ENCODE results near the gene ZNF488. TPM values are rescaled to one million over a fixed set of nuclear protein-coding genes. Genes with fewer than 3 reads are reported as not detected.

Gene ZNF488
- total RNA-seq, 1 donor from 2014 or later = 4.9 TPM

DNA sequence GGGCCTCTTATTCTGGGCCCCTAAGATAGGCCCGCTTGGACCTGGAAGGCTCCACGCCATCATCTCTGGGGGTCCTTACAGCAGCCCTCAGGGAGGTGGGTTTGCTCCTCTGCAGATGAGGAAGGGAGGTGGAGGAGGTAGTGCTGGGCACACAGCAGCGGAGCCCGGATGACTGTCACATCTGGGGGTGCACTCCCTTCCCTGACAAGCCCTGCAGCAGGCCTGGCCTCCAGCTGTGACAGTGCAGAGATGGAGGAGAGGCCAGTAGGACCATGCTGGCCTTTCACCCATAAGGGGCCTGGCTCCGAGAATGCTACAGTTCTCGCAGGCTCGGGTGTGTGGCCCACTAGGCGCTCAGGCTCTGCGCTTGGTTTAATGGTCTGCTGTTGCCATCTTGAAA is 52.6 kb downstream of the ZNF488 start:
- H3K4me1 Mint-ChIP-seq (ENCODE audit: unreplicated experiment) = peaks cover 11% of the 10 kb centered on the region
- H3K27ac Mint-ChIP-seq = no peak overlapping the region
- no peaks in the 10 kb centered on the region for H3K36me3 Mint-ChIP-seq
- no peaks in the 10 kb centered on the region for H3K9me3 Mint-ChIP-seq
- TF ChIP-seq, protein P1, sequence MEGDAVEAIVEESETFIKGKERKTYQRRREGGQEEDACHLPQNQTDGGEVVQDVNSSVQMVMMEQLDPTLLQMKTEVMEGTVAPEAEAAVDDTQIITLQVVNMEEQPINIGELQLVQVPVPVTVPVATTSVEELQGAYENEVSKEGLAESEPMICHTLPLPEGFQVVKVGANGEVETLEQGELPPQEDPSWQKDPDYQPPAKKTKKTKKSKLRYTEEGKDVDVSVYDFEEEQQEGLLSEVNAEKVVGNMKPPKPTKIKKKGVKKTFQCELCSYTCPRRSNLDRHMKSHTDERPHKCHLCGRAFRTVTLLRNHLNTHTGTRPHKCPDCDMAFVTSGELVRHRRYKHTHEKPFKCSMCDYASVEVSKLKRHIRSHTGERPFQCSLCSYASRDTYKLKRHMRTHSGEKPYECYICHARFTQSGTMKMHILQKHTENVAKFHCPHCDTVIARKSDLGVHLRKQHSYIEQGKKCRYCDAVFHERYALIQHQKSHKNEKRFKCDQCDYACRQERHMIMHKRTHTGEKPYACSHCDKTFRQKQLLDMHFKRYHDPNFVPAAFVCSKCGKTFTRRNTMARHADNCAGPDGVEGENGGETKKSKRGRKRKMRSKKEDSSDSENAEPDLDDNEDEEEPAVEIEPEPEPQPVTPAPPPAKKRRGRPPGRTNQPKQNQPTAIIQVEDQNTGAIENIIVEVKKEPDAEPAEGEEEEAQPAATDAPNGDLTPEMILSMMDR (conservative IDR thresholded peaks at IDR 0.05) = no peak
- H3K27me3 Mint-ChIP-seq = peaks cover 8% of the 10 kb centered on the region
- DNase-seq (ENCODE audit: extremely low spot score, unreplicated experiment) = no peak
- H3K4me3 Mint-ChIP-seq = no peak overlapping the region

DNA sequence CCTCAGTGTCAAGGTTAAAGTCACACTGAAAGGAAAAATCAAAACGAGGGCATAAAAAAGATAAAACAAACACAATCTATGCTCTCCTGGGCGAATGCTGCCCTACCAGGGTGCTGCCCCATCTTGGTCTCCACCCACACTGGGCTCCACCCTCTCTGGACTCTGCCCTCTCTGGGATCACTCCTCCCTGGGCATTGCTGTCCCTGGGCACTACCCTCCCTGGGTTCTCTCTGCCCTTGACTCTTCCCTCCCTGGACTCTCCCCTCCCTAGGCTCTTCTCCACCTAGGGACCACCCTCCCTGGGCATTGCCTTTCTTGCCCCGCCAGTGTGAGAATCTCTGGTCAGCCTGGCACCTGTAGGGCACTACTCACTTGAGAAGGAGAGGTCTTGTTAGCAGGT is 53.3 kb downstream of the ZNF488 start:
- no peak overlapping the region for H3K27ac Mint-ChIP-seq
- H3K36me3 Mint-ChIP-seq = no peaks in the 10 kb centered on the region
- TF ChIP-seq, protein P1 (conservative IDR thresholded peaks at IDR 0.05) = no peak
- H3K27me3 Mint-ChIP-seq = peaks cover 4% of the 10 kb centered on the region
- H3K4me1 Mint-ChIP-seq (ENCODE audit: unreplicated experiment) = peaks cover 17% of the 10 kb centered on the region
- no peak for DNase-seq (ENCODE audit: extremely low spot score, unreplicated experiment)
- H3K9me3 Mint-ChIP-seq = no peaks in the 10 kb centered on the region
- no peak overlapping the region for H3K4me3 Mint-ChIP-seq

DNA sequence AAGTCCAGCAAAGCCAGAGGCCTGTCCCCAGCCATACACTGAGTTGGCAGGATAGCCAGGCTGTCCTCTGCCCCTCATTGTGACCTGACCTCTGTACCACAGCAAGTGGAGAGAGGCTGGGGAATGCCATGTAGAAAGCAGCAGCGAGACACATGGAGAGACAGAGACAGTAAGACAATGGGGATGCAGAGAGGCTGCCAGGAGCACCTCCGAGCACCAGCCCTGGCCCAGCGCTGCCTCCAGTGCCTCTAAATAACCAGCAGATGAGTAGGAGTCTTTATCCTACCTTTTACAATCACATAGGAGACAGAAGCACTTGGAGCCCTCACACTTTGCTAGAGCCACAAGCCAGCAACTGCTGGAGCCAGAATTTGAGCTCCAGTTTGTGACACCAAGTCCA is 53.7 kb downstream of the ZNF488 start:
- H3K27me3 Mint-ChIP-seq = peaks cover 4% of the 10 kb centered on the region
- no peak overlapping the region for H3K27ac Mint-ChIP-seq
- no peak overlapping the region for H3K4me3 Mint-ChIP-seq
- peaks cover 18% of the 10 kb centered on the region for H3K4me1 Mint-ChIP-seq (ENCODE audit: unreplicated experiment)
- no peak for DNase-seq (ENCODE audit: extremely low spot score, unreplicated experiment)
- TF ChIP-seq, protein P1 (conservative IDR thresholded peaks at IDR 0.05) = no peak
- no peaks in the 10 kb centered on the region for H3K9me3 Mint-ChIP-seq
- no peaks in the 10 kb centered on the region for H3K36me3 Mint-ChIP-seq

DNA sequence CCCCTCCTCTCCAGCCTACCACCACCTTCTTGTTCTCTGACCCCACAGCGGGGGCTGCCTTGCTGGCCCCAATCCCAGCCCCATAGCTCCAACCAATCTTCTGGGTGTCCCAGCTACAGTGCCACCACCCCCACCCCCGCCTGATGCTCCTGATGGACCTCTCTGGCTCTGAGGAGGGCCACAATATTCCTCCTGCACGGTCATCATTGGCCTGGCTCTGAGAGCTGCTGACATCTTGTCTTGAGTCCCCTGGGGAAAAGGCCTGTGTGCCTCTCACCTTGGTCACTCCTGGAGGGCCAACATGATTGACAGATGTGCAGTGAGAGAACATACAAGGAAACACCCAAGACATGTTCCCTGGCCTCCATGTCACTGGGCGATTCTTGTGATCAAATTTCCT is 54.2 kb downstream of the ZNF488 start:
- no peak for DNase-seq (ENCODE audit: extremely low spot score, unreplicated experiment)
- Mint-ChIP-seq H3K4me3 (no peak overlapping the region), H3K9me3 (no peaks in the 10 kb centered on the region), H3K27ac (no peak overlapping the region), H3K27me3 (peaks cover 3% of the 10 kb centered on the region), H3K36me3 (no peaks in the 10 kb centered on the region), H3K4me1 (ENCODE audit: unreplicated experiment) (peaks cover 18% of the 10 kb centered on the region)
- TF ChIP-seq, protein P1 (conservative IDR thresholded peaks at IDR 0.05) = no peak

DNA sequence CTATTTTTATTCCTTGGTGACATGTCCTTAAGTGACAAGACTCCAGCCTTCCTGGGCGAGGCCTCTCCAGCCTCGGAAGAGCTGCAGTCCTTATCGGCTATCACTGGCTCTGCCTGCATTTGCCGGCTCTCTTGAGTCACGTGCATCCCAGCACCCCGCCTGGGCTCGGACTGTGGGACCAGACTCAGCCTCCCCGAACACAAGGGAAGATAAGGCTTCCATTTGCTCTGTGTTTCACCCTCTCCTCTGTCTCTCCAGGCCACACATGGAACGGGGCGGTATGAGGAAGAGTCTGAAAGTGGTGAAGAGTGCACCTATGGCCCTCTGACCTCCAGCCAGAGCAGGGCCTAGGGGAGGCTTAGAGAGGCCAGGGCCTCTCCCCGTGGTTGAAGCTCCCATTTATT is 57.2 kb downstream of the ZNF488 start:
- Mint-ChIP-seq H3K36me3 (no peaks in the 10 kb centered on the region), H3K4me1 (ENCODE audit: unreplicated experiment) (peaks cover 22% of the 10 kb centered on the region), H3K9me3 (no peaks in the 10 kb centered on the region), H3K27ac (no peak overlapping the region), H3K4me3 (no peak overlapping the region), H3K27me3 (peaks cover 3% of the 10 kb centered on the region)
- no peak for DNase-seq (ENCODE audit: extremely low spot score, unreplicated experiment)
- TF ChIP-seq, protein P1 (conservative IDR thresholded peaks at IDR 0.05) = no peak

Data from type B pancreatic cell (in vitro differentiated cells).